Stimulated activated CD8-positive, alpha-beta memory T cell treated with anti-CD3 and anti-CD28 coated beads, Interleukin-12 subunit alpha, Interleukin-12 subunit beta, amount 100 ng/mL, for 1 hour (primary cell): Measurements from ENCODE around the gene HELZ.
"Not testable (repeated sequence)": the region's sequence is repeated elsewhere in the genome, so short reads cannot be mapped to it uniquely, and the experiment has no call there.

Source experiments
- DNase-seq: peaks from one replicate; pipeline ENCODE4 v3.0.0-alpha.2; 2020; ENCODE audit warnings: low read depth

HELZ gene

GRCh38 chr17:67116045-67116575 is 128.9 kb downstream of the HELZ start:
- no peak for DNase-seq

- DNase-seq = no peak
These were observed 129.6 kb downstream of the HELZ start for GRCh38 chr17:67115401-67115800.

GRCh38 chr17:67113486-67113885 is 131.5 kb downstream of the HELZ start:
- no peak for DNase-seq

GRCh38 chr17:67111808-67112207 is 133.2 kb downstream of the HELZ start:
- DNase-seq = no peak

GRCh38 chr17:67111327-67111726 is 133.7 kb downstream of the HELZ start:
- DNase-seq = no peak

GRCh38 chr17:67110619-67111018 is 134.4 kb downstream of the HELZ start:
- no peak for DNase-seq

GRCh38 chr17:67109111-67109510 is 135.9 kb downstream of the HELZ start:
- DNase-seq = no peak

GRCh38 chr17:67107811-67108775 is 136.9 kb downstream of the HELZ start:
- no peak for DNase-seq

GRCh38 chr17:67107171-67107570 is 137.8 kb downstream of the HELZ start:
- DNase-seq = no peak

GRCh38 chr17:67105213-67105612 is 139.8 kb downstream of the HELZ start:
- no peak for DNase-seq

GRCh38 chr17:67104641-67105040 is 140.4 kb downstream of the HELZ start:
- not testable (repeated sequence) for DNase-seq

GRCh38 chr17:67098006-67098405 is 147.0 kb downstream of the HELZ start:
- no peak for DNase-seq

GRCh38 chr17:67096609-67097008 is 148.4 kb downstream of the HELZ start:
- DNase-seq = no peak

GRCh38 chr17:67095803-67096202 is 149.2 kb downstream of the HELZ start:
- DNase-seq = no peak

GRCh38 chr17:67095291-67095690 is 149.7 kb downstream of the HELZ start:
- not testable (repeated sequence) for DNase-seq

- no peak for DNase-seq
These were observed 151.6 kb downstream of the HELZ start for GRCh38 chr17:67093348-67093747.

- not testable (repeated sequence) for DNase-seq
These were observed 152.3 kb downstream of the HELZ start for GRCh38 chr17:67092710-67093109.

- DNase-seq = no peak
These were observed 152.7 kb downstream of the HELZ start for GRCh38 chr17:67092291-67092690.

- DNase-seq = no peak
These were observed 154.7 kb downstream of the HELZ start for GRCh38 chr17:67090341-67090740.

- DNase-seq = no peak
These were observed 156.4 kb downstream of the HELZ start for GRCh38 chr17:67088639-67089038.

- DNase-seq = no peak
These were observed 159.6 kb downstream of the HELZ start for GRCh38 chr17:67085406-67085805.

GRCh38 chr17:67082107-67082506 is 162.9 kb downstream of the HELZ start:
- no peak for DNase-seq

GRCh38 chr17:67080804-67081203 is 164.2 kb downstream of the HELZ start:
- no peak for DNase-seq

GRCh38 chr17:67079491-67079890 is 165.5 kb downstream of the HELZ start:
- DNase-seq = no peak
